Dedifferentiated amniotic fluid mesenchymal stem cell (primary cell): ENCODE measurements around the gene KANSL2.

Experiments used
- DNase-seq: peaks from one replicate; pipeline ENCODE4 v3.0.0-alpha.2; 2016; ENCODE audit errors: extremely low spot score

The KANSL2 gene

DNA sequence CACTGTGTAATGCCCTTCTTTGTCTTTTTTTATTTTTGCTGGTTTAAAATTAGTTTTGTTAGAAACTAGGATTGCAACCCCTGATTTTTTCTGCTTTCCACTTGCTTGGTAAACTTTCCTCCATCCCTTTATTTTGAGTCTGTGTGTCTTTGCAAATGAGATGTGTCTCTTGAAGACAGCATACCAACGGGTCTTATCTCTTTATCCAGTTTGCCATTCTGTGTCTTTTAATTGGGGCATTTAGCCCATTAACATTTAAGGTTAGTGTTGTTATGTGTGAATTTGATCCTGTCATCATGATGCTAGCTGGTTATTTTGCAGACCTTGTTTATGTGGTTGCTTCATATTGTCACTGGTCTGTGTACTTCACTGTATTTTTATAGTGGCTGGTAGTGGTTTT, 68.7 kb downstream of the KANSL2 start:
- DNase-seq: no peak
